Embryonic facial prominence (tissue), 1 donor: Measurements from ENCODE around the gene ATP7B.
"Not testable (repeated sequence)": the region's sequence is repeated elsewhere in the genome, so short reads cannot be mapped to it uniquely, and the experiment has no call there.

Experiments
- DNase-seq: peaks from one replicate; pipeline ENCODE4 v3.0.0-alpha.2; 2016; ENCODE audit errors: extremely low spot score

The ATP7B gene

DNA sequence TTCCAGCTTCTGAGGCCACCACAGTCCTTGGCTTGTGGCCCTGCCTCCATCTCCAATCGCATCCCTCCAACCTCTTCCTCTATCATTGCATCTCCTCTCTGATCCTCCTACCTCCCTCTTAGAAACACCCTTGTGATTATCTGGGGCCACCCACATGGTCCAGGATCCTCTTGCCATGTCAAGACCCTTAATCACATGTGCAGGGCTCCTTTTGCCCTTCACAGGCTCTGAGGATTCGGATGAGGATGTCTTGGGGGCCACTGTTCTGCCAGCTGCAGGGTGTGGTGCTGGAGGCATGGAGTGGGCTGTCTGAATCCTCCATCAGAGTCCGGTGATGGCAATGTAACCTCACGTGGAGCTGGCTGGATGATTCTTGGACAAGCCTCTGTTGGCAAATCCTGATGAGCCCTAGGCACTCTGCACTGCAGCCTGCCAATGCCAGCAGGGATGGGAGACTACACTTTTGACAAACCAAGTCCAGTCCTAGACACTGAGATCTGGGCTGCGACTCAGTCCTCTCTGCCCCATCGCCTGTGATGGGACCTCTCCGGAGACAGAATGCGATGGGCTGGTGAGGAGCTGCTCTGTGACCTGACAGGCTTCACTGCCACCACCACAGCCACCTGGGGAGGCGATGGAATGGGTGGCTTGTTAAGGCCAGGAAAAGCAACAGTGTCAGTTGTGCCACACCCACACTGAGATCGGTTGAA lies 88.3 kb downstream of the ATP7B start:
- no peak for DNase-seq

DNA sequence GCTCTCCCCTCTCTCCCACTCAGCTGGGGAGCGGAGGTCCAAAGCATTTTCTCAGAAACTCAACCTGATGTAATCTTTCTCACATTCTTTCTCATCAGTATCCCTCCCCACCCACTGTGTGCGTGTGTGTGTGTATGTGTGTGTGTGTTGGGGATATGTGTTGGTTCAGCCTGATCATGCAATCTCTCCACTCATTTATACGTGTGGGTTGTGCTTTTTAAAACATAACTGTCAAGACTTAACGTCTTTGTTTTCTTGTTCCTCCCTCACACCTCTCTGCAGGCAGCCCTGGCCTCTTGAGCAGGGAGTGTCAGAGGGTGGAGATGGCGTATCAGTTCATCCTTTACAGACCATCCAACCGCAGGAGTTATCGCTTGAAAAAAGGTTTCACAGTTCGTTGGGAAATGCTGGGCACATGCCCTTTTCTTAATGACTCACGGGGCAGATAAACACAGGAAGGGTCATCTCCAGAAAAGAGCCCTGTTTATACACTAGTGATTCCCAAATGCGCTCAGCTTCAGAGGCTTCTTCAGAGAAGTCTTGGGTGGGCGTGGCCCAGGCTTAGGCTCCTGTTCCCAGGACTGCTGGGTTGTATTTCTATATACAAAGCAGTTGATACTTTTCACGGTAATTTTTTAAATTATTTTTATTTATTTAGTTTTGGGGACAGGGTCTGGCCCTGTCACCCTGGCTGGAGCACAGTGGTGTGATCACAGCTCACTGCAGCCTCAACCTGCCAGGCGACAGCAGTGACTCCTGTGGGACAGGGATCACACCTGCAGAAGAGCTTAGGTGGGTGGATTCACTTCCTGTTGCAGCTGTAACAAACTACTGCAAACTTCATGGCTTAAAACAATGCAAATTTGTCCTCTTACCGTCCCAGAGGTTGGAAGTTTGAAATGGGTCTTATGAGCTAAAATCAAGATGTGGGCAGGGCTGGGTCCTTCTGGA lies 89.2 kb downstream of the ATP7B start:
- no peak for DNase-seq

DNA sequence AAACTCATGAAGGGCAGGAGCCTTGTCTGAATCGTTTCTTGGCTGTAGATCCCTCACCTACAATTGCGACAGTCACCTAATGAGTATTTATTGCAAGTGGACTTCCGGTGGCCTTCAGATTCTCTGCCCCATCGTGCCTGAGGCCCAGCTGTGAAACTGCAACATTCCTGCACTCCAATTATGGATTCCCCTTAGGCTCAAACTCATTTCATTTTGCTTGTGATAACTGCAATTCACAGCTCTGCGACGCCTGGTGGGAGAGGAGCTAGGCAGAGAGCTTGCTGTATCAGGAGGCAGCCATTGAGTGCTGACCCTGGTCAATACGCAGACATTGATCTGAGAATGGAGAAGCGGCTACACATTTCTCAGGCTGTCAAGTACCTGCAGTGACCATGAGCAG lies 90.5 kb downstream of the ATP7B start:
- DNase-seq: no peak

DNA sequence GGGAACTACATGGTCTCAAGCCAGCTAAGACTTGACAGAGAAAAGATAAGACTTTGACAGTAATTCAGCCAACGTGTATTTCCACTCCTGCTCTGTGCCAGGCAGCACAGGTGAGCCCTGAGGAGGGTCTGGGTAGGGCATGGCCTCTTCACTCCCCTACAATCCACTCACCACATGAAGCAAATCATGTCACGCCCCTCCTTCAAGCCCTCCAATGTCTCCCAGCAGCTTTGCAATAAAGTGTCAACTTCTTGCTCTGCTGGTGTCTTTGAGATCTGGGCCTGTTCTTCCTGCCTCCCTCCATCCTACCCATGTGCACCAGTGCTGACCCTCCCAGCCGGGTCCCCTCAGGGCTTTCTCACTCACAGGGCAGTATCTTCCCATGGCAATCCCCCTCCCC lies 91.0 kb downstream of the ATP7B start:
- DNase-seq: no peak

DNA sequence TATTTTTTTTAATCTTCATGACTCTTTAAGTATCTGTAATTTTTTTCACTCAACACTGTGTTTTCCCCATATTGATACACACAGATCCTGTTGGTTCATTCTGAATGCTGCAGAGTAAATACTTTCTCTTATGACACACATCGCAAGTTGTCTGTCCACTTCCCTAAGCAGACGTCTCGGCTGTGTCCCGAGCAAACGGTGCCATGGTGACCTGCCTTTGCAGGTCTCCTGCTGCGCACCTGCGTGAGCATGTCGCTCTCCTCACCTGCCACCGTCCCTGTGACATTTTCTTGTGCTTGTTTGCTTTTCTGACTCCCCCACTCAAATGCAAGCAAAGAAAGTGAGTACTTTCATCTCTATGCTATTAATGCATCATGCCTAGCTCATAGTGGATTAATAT lies 91.7 kb downstream of the ATP7B start:
- DNase-seq: no peak

- no peak for DNase-seq
These were observed 94.3 kb downstream of the ATP7B start for GRCh38 chr13:51916962-51917361.

GRCh38 chr13:51916051-51916818 lies 95.0 kb downstream of the ATP7B start:
- DNase-seq: no peak

DNA sequence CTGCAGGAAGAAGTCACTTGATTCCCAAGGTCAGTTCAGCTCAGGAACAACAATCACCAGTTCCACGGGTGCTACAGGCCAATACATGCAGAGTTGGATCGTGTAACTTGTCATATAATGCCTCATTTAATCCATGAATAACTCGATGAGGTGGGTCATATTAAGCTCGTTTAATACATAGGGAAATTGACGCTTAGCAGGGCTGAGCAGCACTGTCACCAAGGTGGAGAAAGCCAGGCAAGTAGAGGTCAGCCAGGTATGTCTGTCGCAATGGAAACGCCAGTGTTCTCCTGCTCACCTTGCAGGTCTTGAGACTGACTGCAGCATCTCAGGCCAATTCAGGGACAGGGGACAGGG lies 97.1 kb downstream of the ATP7B start:
- no peak for DNase-seq

DNA sequence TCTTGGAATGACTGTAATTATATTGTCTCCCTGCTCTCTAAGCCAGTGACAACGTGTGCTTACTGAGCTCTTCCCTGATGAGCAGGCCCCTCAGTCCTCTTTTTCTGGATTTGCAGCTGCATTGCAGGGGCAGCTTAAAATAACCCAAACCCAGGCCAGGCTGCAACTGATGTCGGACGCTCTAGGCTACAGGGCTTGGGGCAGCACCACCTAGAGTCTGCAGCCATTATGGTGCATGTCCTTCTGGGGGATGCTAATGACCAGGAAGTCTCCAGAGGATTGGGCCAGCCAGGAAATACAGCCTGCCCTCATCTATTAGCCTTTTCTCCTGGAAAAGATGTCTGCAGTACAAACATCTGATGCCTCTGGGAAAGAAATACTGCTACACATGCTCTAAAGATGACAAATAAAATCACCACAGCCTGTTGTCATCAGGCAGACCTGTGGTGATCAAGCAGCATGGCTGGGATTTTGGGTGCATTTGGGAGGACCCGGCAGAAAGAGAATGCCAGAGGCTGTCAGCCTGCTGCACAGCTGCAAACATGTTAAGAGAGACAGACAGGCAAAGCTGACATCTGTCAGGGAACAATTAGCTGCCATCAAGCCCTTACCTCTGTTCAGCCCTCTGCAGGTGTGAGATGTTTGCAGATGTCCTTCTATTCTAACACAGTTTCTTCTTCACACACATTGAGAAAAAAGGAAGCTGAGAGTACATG lies 97.7 kb downstream of the ATP7B start:
- DNase-seq: no peak

DNA sequence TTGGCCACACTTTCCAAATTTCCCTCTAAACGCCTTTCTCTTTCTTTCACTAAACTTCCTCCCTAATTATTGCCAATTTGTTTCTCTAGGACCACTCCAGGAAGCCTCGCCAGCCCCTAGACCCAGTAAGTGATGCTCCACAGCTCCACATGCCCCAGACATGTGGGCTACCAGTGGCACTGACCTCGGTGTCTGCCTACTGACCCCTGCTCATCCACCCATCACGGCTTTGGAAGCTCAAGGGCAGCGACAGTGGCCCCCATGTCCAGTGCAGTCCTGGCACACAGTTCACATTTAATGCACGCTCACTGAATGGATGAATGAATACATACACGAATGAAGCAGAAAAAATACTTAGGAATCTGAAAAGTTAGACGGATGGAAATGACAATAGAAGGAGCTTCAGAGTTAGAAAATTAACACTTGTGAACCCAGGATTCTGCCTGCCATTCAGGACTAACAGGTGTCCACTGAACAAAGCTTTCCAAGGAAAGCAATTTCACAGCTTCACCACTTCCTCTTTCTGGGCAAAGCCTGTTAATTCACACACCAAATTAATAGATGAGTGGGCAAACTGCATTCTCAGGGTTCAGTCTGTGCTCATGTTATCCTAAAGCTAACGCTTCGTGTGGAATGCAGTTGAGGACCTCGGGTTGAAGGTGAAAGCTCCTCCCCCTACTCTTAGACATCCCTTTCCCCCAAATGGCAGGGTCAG lies 98.6 kb downstream of the ATP7B start:
- DNase-seq: no peak

DNA sequence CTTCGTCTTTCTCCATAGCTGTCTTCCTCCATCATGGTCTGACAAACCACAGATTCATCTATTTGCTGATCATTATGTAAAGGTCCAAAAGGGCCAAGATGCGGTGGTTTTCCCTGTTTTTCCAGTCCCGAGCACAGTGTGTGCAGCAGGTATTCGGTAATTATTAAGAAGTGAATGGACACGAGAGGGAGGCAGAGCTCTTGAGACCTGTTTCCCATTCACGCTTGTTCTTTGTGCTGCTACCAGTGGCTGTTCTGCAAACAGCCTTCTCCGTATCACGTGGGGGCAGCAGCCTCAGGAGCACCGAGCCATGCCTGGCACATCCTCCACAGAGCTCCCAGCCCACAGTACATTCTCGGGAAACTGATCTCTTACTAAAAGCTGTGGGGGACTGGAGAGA lies 99.2 kb downstream of the ATP7B start:
- DNase-seq: no peak

- DNase-seq: no peak
These were observed 100.7 kb downstream of the ATP7B start for GRCh38 chr13:51910508-51910907.

- DNase-seq: not testable (repeated sequence)
These were observed 102.0 kb downstream of the ATP7B start for GRCh38 chr13:51909265-51909664.

GRCh38 chr13:51907040-51907732 lies 104.1 kb downstream of the ATP7B start:
- DNase-seq: no peak

DNA sequence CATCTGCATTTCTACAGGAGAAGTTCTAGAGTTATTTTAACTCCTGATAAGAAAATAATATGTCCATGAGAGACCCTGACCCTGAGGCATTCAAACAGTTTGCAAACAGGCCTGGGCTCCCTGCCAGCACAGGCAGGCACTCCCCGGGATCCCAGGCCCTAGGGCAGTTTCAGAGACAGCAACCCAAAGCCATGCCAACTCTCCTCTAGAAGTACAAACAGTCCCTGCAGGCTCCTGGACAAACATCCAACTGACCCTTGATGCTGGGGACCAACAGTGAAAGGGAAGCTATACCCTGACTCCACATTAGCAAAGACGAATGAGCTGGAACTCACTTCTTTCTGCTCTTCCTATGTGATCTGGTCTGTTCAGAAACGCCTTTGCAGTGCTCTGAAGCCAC lies 104.7 kb downstream of the ATP7B start:
- no peak for DNase-seq

DNA sequence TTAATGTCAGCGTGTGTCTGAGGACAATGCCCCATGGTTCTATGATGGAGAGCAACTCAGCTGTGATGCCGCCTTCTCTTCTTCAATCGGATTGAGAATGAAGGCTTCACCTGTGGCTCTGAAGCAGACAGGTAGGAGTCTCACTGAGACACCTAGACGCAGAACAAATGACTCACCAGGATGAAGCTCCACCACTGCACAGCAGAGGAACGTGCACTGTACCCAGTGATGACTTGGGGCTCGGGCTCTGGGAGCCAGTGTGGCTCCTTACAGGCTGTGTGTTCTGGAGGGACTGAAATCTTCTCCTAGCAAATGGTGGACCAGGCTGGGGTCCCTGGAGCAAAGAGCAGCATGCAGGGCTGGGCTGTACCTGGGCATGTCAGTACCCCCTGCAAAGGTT lies 105.5 kb downstream of the ATP7B start:
- no peak for DNase-seq

GRCh38 chr13:51902776-51903175 lies 108.5 kb downstream of the ATP7B start:
- DNase-seq: no peak

- DNase-seq: no peak
These were observed 110.8 kb downstream of the ATP7B start for GRCh38 chr13:51900471-51900870.

- DNase-seq: no peak
These were observed 115.1 kb downstream of the ATP7B start for GRCh38 chr13:51895906-51896888.
